H1 (cell line): ENCODE results near the gene UBA3. TPM values are rescaled to one million over a fixed set of nuclear protein-coding genes. Genes with fewer than 3 reads are reported as not detected.

ENCODE experiments used
- CTCF ChIA-PET: fragments of 300-600 bp; sonication (Branson Sonifier 250); formaldehyde crosslinking; loops from one replicate; lab custom pipeline; 2021; ENCODE audit not compliant: partially characterized antibody; lab: Charles Lee
- POLR2A ChIA-PET: fragments of 300-600 bp; sonication (Branson Sonifier 250); formaldehyde crosslinking; loops from one replicate; lab custom pipeline; 2021; ENCODE audit warnings: inconsistent platforms; ENCODE audit not compliant: partially characterized antibody; lab: Charles Lee
- DNase-seq, 2 experiments: peaks; one replicate each; pipeline versions ENCODE4 v3.0.0 to v3.0.0-alpha.2; 2010 to 2022; ENCODE audit warnings: low spot score in 2 of 2, low read depth in 1 of 2, mixed read lengths in 1 of 2
- FAIRE-seq: peaks from 2 replicates; lab custom pipeline; 2011; peaks lifted over from hg19 to GRCh38; lab: Jason Lieb, UNC
- H2AFZ ChIP-seq: 2 replicates; pipeline ENCODE4 v1.8.1; 2012; ENCODE audit warnings: low read length, inconsistent platforms
- H2AK5ac ChIP-seq: 2 replicates; pipeline ENCODE4 v1.6.1; 2013; ENCODE audit warnings: low read depth, low read length
- H2BK120ac ChIP-seq: replicated peaks from 2 replicates; pipeline ENCODE3; 2013; ENCODE audit warnings: low read depth, low read length, inconsistent platforms
- H2BK12ac ChIP-seq: 2 replicates; pipeline ENCODE4 v1.6.1; 2013; ENCODE audit warnings: low read depth, low read length
- H2BK15ac ChIP-seq: 2 replicates; pipeline ENCODE4 v1.6.1; 2013; ENCODE audit warnings: low read length
- H2BK20ac ChIP-seq: 2 replicates; pipeline ENCODE4 v1.6.1; 2013; ENCODE audit warnings: low read length
- H2BK5ac ChIP-seq: 2 replicates; pipeline ENCODE4 v1.6.1; 2013; ENCODE audit warnings: low read depth, low read length
- H3K14ac ChIP-seq: 2 replicates; pipeline ENCODE4 v1.6.1; 2013; ENCODE audit warnings: inconsistent platforms; ENCODE audit not compliant: insufficient read length
- H3K18ac ChIP-seq: 2 replicates; pipeline ENCODE4 v1.6.1; 2013; ENCODE audit warnings: low read length; ENCODE audit errors: extremely low read depth
- H3K23ac ChIP-seq: 2 replicates; pipeline ENCODE4 v1.6.1; 2013; ENCODE audit warnings: inconsistent platforms; ENCODE audit not compliant: insufficient read length
- H3K23me2 ChIP-seq: 2 replicates; pipeline ENCODE4 v1.6.1; 2013; ENCODE audit warnings: low read depth, low read length
- H3K27ac ChIP-seq: 2 replicates; pipeline ENCODE4 v1.6.1; 2011; ENCODE audit warnings: low read depth, low read length, inconsistent platforms
- H3K27me3 ChIP-seq, 4 experiments: replicated peaks in 1 of 4; 1 replicate in 1 of 4; 2 replicates in 3 of 4; pipeline versions ENCODE4 v1.6.1 to v1.8.1; 2011 to 2013; ENCODE audit warnings: low read length in 3 of 4, mild to moderate bottlenecking in 3 of 4, inconsistent platforms in 2 of 4, mixed read lengths in 2 of 4, moderate library complexity in 1 of 4; ENCODE audit not compliant: control insufficient read depth in 3 of 4, insufficient read depth in 3 of 4; ENCODE audit errors: extremely low read depth in 1 of 4
- H3K36me3 ChIP-seq, 4 experiments: 2 replicates each; pipeline versions ENCODE4 v1.6.1 to v1.8.1; 2011 to 2013; ENCODE audit warnings: mild to moderate bottlenecking in 4 of 4, low read length in 3 of 4, moderate library complexity in 2 of 4, control low read depth in 1 of 4, inconsistent platforms in 1 of 4; ENCODE audit not compliant: insufficient read depth in 4 of 4, control insufficient read depth in 2 of 4
- H3K4ac ChIP-seq: replicated peaks from 2 replicates; pipeline ENCODE3; 2013; ENCODE audit warnings: low read length, low read depth, mixed read lengths, inconsistent platforms; ENCODE audit not compliant: insufficient read length
- H3K4me1 ChIP-seq, 4 experiments: replicated peaks in 1 of 4; 1 replicate in 1 of 4; 2 replicates in 3 of 4; pipeline versions ENCODE4 v1.6.1 to v1.8.1; 2011 to 2013; ENCODE audit warnings: low read length in 3 of 4, inconsistent platforms in 2 of 4, mixed read lengths in 1 of 4; ENCODE audit not compliant: insufficient read depth in 4 of 4, control insufficient read depth in 3 of 4
- H3K4me2 ChIP-seq, 2 experiments: 2 replicates each; pipeline versions ENCODE4 v1.6.1 to v1.8.1; 2011 to 2013; ENCODE audit warnings: low read depth in 2 of 2, low read length in 2 of 2, control low read depth in 1 of 2, inconsistent platforms in 1 of 2, mild to moderate bottlenecking in 1 of 2; ENCODE audit not compliant: insufficient read depth in 1 of 2
- H3K4me3 ChIP-seq, 4 experiments: fragments of 200-600, 300-600 bp in 1 of 4; sonication (generic), shearing (Covaris generic), sonication (Bioruptor Twin) in 1 of 4; 2 replicates each; pipeline versions ENCODE4 v1.5.1 to v1.8.1; 2011 to 2016; ENCODE audit warnings: low read length in 4 of 4, low read depth in 3 of 4, control low read depth in 2 of 4, inconsistent platforms in 2 of 4, mild to moderate bottlenecking in 2 of 4, mixed read lengths in 1 of 4, moderate library complexity in 1 of 4; ENCODE audit not compliant: insufficient read depth in 2 of 4; ENCODE audit errors: extremely low read depth in 1 of 4
- H3K56ac ChIP-seq: replicated peaks from 2 replicates; pipeline ENCODE3; 2013; ENCODE audit warnings: low read depth, mild to moderate bottlenecking, mixed read lengths, low read length, inconsistent platforms; ENCODE audit not compliant: insufficient read length
- H3K79me1 ChIP-seq: 2 replicates; pipeline ENCODE4 v1.6.1; 2013; ENCODE audit warnings: low read depth, low read length, control low read depth
- H3K79me2 ChIP-seq, 2 experiments: 2 replicates each; pipeline versions ENCODE4 v1.6.1 to v1.8.1; 2012 to 2013; ENCODE audit warnings: low read length in 2 of 2, mild to moderate bottlenecking in 2 of 2, inconsistent platforms in 1 of 2; ENCODE audit not compliant: insufficient read depth in 2 of 2, control insufficient read depth in 1 of 2
- H3K9ac ChIP-seq, 4 experiments: replicated peaks in 1 of 4; 1 replicate in 1 of 4; 2 replicates in 3 of 4; pipeline versions ENCODE4 v1.6.1 to v1.8.1; 2011 to 2013; ENCODE audit warnings: low read depth in 3 of 4, low read length in 3 of 4, control low read depth in 2 of 4, mild to moderate bottlenecking in 2 of 4, moderate library complexity in 2 of 4, inconsistent platforms in 1 of 4; ENCODE audit errors: extremely low read depth in 1 of 4
- H3K9me3 ChIP-seq, 2 experiments: 2 replicates each; pipeline versions ENCODE4 v1.6.1 to v1.8.1; 2012 to 2013; ENCODE audit warnings: mild to moderate bottlenecking in 2 of 2, moderate library complexity in 2 of 2, control low read depth in 1 of 2, inconsistent platforms in 1 of 2, low read depth in 1 of 2, low read length in 1 of 2, mixed read lengths in 1 of 2; ENCODE audit not compliant: insufficient read depth in 2 of 2
- H4K20me1 ChIP-seq, 2 experiments: replicated peaks in 1 of 2; 2 replicates each; pipeline versions ENCODE3 to v1.8.1; 2011 to 2013; ENCODE audit warnings: inconsistent platforms in 2 of 2, low read length in 2 of 2, mild to moderate bottlenecking in 1 of 2; ENCODE audit not compliant: insufficient read depth in 2 of 2, control insufficient read depth in 1 of 2
- H4K5ac ChIP-seq: 2 replicates; pipeline ENCODE4 v1.6.1; 2013; ENCODE audit warnings: low read length, low read depth, mixed read lengths, inconsistent platforms; ENCODE audit not compliant: insufficient read length
- H4K8ac ChIP-seq: 2 replicates; pipeline ENCODE4 v1.8.0; 2013; ENCODE audit warnings: mild to moderate bottlenecking, moderate library complexity, low read length, inconsistent platforms; ENCODE audit not compliant: insufficient read depth; ENCODE audit errors: extremely low read depth
- H4K91ac ChIP-seq: replicated peaks from 2 replicates; pipeline ENCODE3; 2013; ENCODE audit warnings: low read length, mixed read lengths, inconsistent platforms; ENCODE audit not compliant: insufficient read length
- SP1 ChIP-seq: IDR thresholded peaks from 2 replicates; pipeline ENCODE4 v1.6.1; 2011; ENCODE audit warnings: low read depth, low read length
- TAF1 ChIP-seq: IDR thresholded peaks from 2 replicates; pipeline ENCODE4 v1.6.1; 2011; ENCODE audit warnings: mild to moderate bottlenecking, low read depth, low read length
- TBP ChIP-seq: IDR thresholded peaks from 2 replicates; pipeline ENCODE4 v1.6.1; 2011; ENCODE audit warnings: low read depth, low read length, improper control_type of control experiment
- WGBS, 2 experiments: shearing (Covaris generic) in 1 of 2; methylation state at CpG; one replicate each; pipeline versions ENCODE4 v1.1.6 to v1.1.7; 2013 to 2015; ENCODE audit warnings: low lambda C conversion rate in 2 of 2, mixed read lengths in 2 of 2, inconsistent platforms in 1 of 2, low coverage in 1 of 2, missing lambda C conversion rate in 1 of 2; ENCODE audit not compliant: insufficient replicate concordance in 2 of 2, insufficient coverage in 1 of 2, insufficient read length in 1 of 2; ENCODE audit errors: extremely low coverage in 1 of 2, missing lambda C conversion rate in 1 of 2; 5-methylcytosine and 5-hydroxymethylcytosine counted together
- polyA plus RNA-seq, 7 experiments: library from polyadenylated mRNA; depleted of rRNA in 3 of 7; stranded (reverse) in 5 of 7; unstranded in 2 of 7; fragments of >200 nt in 5 of 7; fragments of 200-250 nt in 2 of 7; gene quantifications; 1 replicate in 5 of 7; 2 replicates in 1 of 7; 4 replicates in 1 of 7; pipeline versions ENCODE4 v1.2.1 to v1.2.3, GENCODE V29; 2011 to 2013; ENCODE audit warnings: missing spikeins in 2 of 7, mixed read lengths in 2 of 7
- total RNA-seq: library from RNA; stranded (reverse); fragmentation: NEBNext Ultra II Directional; extraction: Animal tissue kit (Norgen Biotek cat#: 25700); gene quantifications from 2 replicates; pipeline ENCODE4 v1.2.1, GENCODE V29; 2021
- TF ChIP-seq, protein P1 (sequence below), 3 experiments: IDR thresholded peaks; 1 replicate in 2 of 3; 2 replicates in 1 of 3; pipeline versions ENCODE4 v1.5.1 to v1.6.1; 2011; ENCODE audit warnings: low read length in 3 of 3, mild to moderate bottlenecking in 3 of 3, inconsistent platforms in 2 of 3, low read depth in 1 of 3, moderate library complexity in 1 of 3; ENCODE audit not compliant: insufficient read depth in 1 of 3; ENCODE audit errors: control extremely low read depth in 1 of 3

The UBA3 gene
- total and polyA plus RNA-seq, 2 of the 8 experiments (the other 6 are each of a cell fraction or from before 2014, with no cell fraction given): 40.8 to 97.8 TPM

DNA sequence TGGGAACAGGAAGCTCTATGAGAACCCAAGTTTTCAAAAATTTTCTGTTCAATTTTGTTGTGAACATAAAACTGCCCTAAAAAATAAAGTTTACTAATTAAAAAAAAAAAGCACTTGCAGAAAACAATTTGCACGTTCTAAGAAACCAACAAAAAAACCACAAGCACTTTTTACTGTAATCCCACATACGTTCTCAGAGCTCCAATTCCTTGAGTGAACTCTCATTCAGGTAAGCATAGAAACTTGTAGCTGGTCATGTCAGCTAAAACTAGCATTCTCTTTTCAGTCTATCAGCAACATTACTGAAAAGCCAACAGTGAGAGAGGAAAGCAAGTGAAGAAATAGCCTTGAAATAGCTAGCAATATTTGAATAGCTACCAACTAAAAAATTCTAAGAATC is 16.5 kb downstream of the UBA3 start:
- no peak overlapping the region for H2BK15ac ChIP-seq
- H3K79me1 ChIP-seq: no peaks in the 10 kb centered on the region
- no peak for FAIRE-seq
- no peak overlapping the region for H3K4me2 ChIP-seq
- H4K20me1 ChIP-seq: no peaks in the 10 kb centered on the region
- TF ChIP-seq, protein P1, sequence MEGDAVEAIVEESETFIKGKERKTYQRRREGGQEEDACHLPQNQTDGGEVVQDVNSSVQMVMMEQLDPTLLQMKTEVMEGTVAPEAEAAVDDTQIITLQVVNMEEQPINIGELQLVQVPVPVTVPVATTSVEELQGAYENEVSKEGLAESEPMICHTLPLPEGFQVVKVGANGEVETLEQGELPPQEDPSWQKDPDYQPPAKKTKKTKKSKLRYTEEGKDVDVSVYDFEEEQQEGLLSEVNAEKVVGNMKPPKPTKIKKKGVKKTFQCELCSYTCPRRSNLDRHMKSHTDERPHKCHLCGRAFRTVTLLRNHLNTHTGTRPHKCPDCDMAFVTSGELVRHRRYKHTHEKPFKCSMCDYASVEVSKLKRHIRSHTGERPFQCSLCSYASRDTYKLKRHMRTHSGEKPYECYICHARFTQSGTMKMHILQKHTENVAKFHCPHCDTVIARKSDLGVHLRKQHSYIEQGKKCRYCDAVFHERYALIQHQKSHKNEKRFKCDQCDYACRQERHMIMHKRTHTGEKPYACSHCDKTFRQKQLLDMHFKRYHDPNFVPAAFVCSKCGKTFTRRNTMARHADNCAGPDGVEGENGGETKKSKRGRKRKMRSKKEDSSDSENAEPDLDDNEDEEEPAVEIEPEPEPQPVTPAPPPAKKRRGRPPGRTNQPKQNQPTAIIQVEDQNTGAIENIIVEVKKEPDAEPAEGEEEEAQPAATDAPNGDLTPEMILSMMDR (IDR thresholded peaks at IDR 0.05; ENCODE audit: control extremely low read depth in 1 of 3, insufficient read depth in 1 of 3, low read depth in 1 of 3, low read length in 3 of 3): no peak
- no peak for TF ChIP-seq TAF1
- TF ChIP-seq TBP: no peak
- TF ChIP-seq SP1: no peak
- no peaks in the 10 kb centered on the region for H3K4me1 ChIP-seq
- CTCF ChIA-PET: interaction anchor here (0.6 kb wide), 1 partner anchor 551 kb away, joined by 4 read pairs; no protein-coding TSS in a partner anchor
- H2BK5ac ChIP-seq: no peak overlapping the region
- H2BK12ac ChIP-seq: no peak overlapping the region
- no peak for DNase-seq
- H2BK120ac ChIP-seq: no peak overlapping the region
- no peak overlapping the region for H3K56ac ChIP-seq
- H3K23me2 ChIP-seq: no peaks in the 10 kb centered on the region
- H3K27me3 ChIP-seq: no peaks in the 10 kb centered on the region
- H3K14ac ChIP-seq: no peak overlapping the region
- H3K9ac ChIP-seq: no peak overlapping the region
- no peak overlapping the region for H3K27ac ChIP-seq
- no peak overlapping the region for H4K8ac ChIP-seq
- H4K5ac ChIP-seq: no peak overlapping the region
- peaks cover 10 to 42% (median 26%) of the 10 kb centered on the region in 4 experiments; a peak in 7 of 8 replicates for H3K36me3 ChIP-seq
- POLR2A ChIA-PET: interaction anchor here (0.6 to 2.2 kb wide), 4 partner anchors 12 to 356 kb away, joined by 3 to 7 read pairs (median 3); partner anchors contain the start of gene TMF1
- H3K18ac ChIP-seq: no peak overlapping the region
- no peak overlapping the region for H3K4me3 ChIP-seq
- no peak overlapping the region for H2BK20ac ChIP-seq
- H4K91ac ChIP-seq: no peak overlapping the region
- no peaks in the 10 kb centered on the region for H3K79me2 ChIP-seq
- no peak overlapping the region for H2AFZ ChIP-seq
- H3K23ac ChIP-seq: no peak overlapping the region
- H2AK5ac ChIP-seq: no peak overlapping the region
- no peak overlapping the region for H3K4ac ChIP-seq
- WGBS, 2 experiments: 94% methylated on average over 2 of the region's 2 CpGs; no CpG with 5 or more reads in 1 of the 2 experiments
- H3K9me3 ChIP-seq: no peaks in the 10 kb centered on the region
